ENCODE results near the gene MAPKBP1.

The MAPKBP1 gene

GRCh38 chr15:41836073-41836472, 61.8 kb downstream of the MAPKBP1 start:
- no peak for DNase-seq (ENCODE audit: extremely low read depth, low read depth)
- no peak for TF ChIP-seq CTCF (IDR thresholded peaks at IDR 0.05; ENCODE audit: low read depth, low read length)

GRCh38 chr15:41836713-41837454, 62.6 kb downstream of the MAPKBP1 start:
- TF ChIP-seq CTCF (IDR thresholded peaks at IDR 0.05; ENCODE audit: low read depth, low read length), result no peak
- DNase-seq (ENCODE audit: extremely low read depth, low read depth), result no peak

GRCh38 chr15:41838400-41838897, 64.2 kb downstream of the MAPKBP1 start, which contains the start of gene PLA2G4B:
TSS of gene PLA2G4B (plus strand) at chr15:41838847. CDS start at chr15:41838914, 67 bp downstream.
- no peak for TF ChIP-seq CTCF (IDR thresholded peaks at IDR 0.05; ENCODE audit: low read depth, low read length)

GRCh38 chr15:41839781-41840491, 65.7 kb downstream of the MAPKBP1 start:
- TF ChIP-seq CTCF (IDR thresholded peaks at IDR 0.05; ENCODE audit: low read depth, low read length), result no peak
- DNase-seq (ENCODE audit: extremely low read depth, low read depth), result no peak

More at GRCh38 chr15:41838400-41838897, 64.2 kb downstream of the MAPKBP1 start, which contains the start of gene PLA2G4B:
- no peak for DNase-seq (ENCODE audit: extremely low read depth, low read depth)

- TF ChIP-seq CTCF (IDR thresholded peaks at IDR 0.05; ENCODE audit: low read depth, low read length), result no peak
- DNase-seq (ENCODE audit: extremely low read depth, low read depth), result no peak
Observed at GRCh38 chr15:41840673-41841072, 66.4 kb downstream of the MAPKBP1 start.

- no peak for DNase-seq (ENCODE audit: extremely low read depth, low read depth)
- no peak for TF ChIP-seq CTCF (IDR thresholded peaks at IDR 0.05; ENCODE audit: low read depth, low read length)
Observed at GRCh38 chr15:41841131-41841530, 66.8 kb downstream of the MAPKBP1 start.

- no peak for TF ChIP-seq CTCF (IDR thresholded peaks at IDR 0.05; ENCODE audit: low read depth, low read length)
Observed at GRCh38 chr15:41842229-41842628, 67.9 kb downstream of the MAPKBP1 start.

More at GRCh38 chr15:41842229-41842628, 67.9 kb downstream of the MAPKBP1 start:
- DNase-seq (ENCODE audit: extremely low read depth, low read depth), result no peak
